PC-3 (cell line): Measurements from ENCODE around the gene WDFY4. TPM values are rescaled to one million over a fixed set of nuclear protein-coding genes. Genes with fewer than 3 reads are reported as not detected.

ENCODE experiments used
- ATAC-seq: fragments of 200-7000 bp; cut with Tn5 transposase; 2 replicates; pipeline ENCODE4 v1.9.1; 2020; ENCODE audit warnings: mild to moderate bottlenecking, moderate library complexity
- BruUV-seq: library from RNA; stranded (reverse); fragments of 400-500 nt; replicated peaks from 2 replicates; lab custom pipeline; 2021; lab: Mats Ljungman, UMichigan
- CTCF ChIA-PET: fragments of 300-600 bp; sonication (Branson Sonifier 250); formaldehyde crosslinking; loops from one replicate; lab custom pipeline; 2022; ENCODE audit warnings: antibody characterized with exemption; lab: Charles Lee
- POLR2A ChIA-PET: fragments of 300-600 bp; sonication (Branson Sonifier 250); formaldehyde crosslinking; loops from one replicate; lab custom pipeline; 2022; ENCODE audit warnings: antibody characterized with exemption; ENCODE audit not compliant: unreplicated experiment; lab: Charles Lee
- DNase-seq: peaks from one replicate; pipeline ENCODE4 v3.0.0-alpha.2; 2015
- H2AFZ ChIP-seq: fragments of 300-600 bp; sonication (generic); 2 replicates; pipeline ENCODE4 v1.6.0; 2016; ENCODE audit warnings: antibody characterized with exemption, low read length
- H3F3A ChIP-seq: fragments of 300-600 bp; sonication (generic); one replicate; pipeline ENCODE4 v1.6.0; 2017; ENCODE audit warnings: antibody characterized with exemption, low read length, control low read depth, mild to moderate bottlenecking; ENCODE audit not compliant: unreplicated experiment
- H3K27ac ChIP-seq: fragments of 300-600 bp; sonication (generic); 2 replicates; pipeline ENCODE4 v1.5.1; 2016; ENCODE audit warnings: mild to moderate bottlenecking, low read length
- H3K27me3 ChIP-seq: fragments of 300-600 bp; sonication (generic); 2 replicates; pipeline ENCODE4 v1.6.1; 2016; ENCODE audit warnings: low read length, mixed read lengths
- H3K36me3 ChIP-seq: fragments of 300-600 bp; sonication (generic); 2 replicates; pipeline ENCODE4 v1.6.1; 2016; ENCODE audit warnings: low read depth, mixed run types, low read length, mixed read lengths
- H3K4me1 ChIP-seq: fragments of 300-600 bp; sonication (generic); 2 replicates; pipeline ENCODE4 v1.5.1; 2016; ENCODE audit warnings: low read length; ENCODE audit not compliant: insufficient read depth
- H3K4me2 ChIP-seq: fragments of 300-600 bp; sonication (generic); 2 replicates; pipeline ENCODE4 v1.6.0; 2016; ENCODE audit warnings: low read length
- H3K4me3 ChIP-seq: fragments of 300-600 bp; sonication (generic); 2 replicates; pipeline ENCODE4 v1.5.1; 2016; ENCODE audit warnings: mild to moderate bottlenecking, low read length, mixed read lengths
- H3K79me2 ChIP-seq: fragments of 300-600 bp; sonication (generic); 2 replicates; pipeline ENCODE4 v1.6.1; 2017; ENCODE audit warnings: low read length, mixed read lengths
- H3K9ac ChIP-seq: fragments of 300-600 bp; sonication (generic); 2 replicates; pipeline ENCODE4 v1.6.0; 2016; ENCODE audit warnings: mild to moderate bottlenecking, low read length
- H3K9me2 ChIP-seq: fragments of 300-600 bp; sonication (generic); replicated peaks from 2 replicates; pipeline ENCODE4 v1.6.1; 2016; ENCODE audit warnings: mixed run types, low read length, mixed read lengths
- H3K9me3 ChIP-seq: fragments of 300-600 bp; sonication (generic); 2 replicates; pipeline ENCODE4 v1.6.1; 2016; ENCODE audit warnings: low read length, mixed read lengths
- H4K20me1 ChIP-seq: fragments of 300-600 bp; sonication (generic); 2 replicates; pipeline ENCODE4 v1.6.1; 2016; ENCODE audit warnings: low read length, mixed read lengths
- CTCF ChIP-seq: fragments of 300-600 bp; sonication (generic); conservative IDR thresholded peaks from 2 replicates; pipeline ENCODE4 v1.5.1; 2017; ENCODE audit warnings: antibody characterized with exemption, low read depth, mild to moderate bottlenecking, low read length
- EZH2 ChIP-seq: fragments of 300-600 bp; sonication (generic); IDR thresholded peaks from one replicate; pipeline ENCODE4 v1.6.1; 2017; ENCODE audit warnings: antibody characterized with exemption, mild to moderate bottlenecking, low read length; ENCODE audit not compliant: unreplicated experiment
- EZH2phosphoT487 ChIP-seq: fragments of 300-600 bp; sonication (generic); IDR thresholded peaks from 2 replicates; pipeline ENCODE4 v1.6.1; 2018; ENCODE audit warnings: mild to moderate bottlenecking, antibody characterized with exemption, low read length, borderline replicate concordance
- intact Hi-C: fragments of 100-400 bp; cut with micrococcal nuclease; formaldehyde crosslinking; loops from 2 replicates; pipeline ENCODE4 v1.9.0; 2023
- total RNA-seq: library from RNA; depleted of rRNA; stranded (reverse); fragments of >200 nt; gene quantifications from 2 replicates; pipeline ENCODE4 v1.2.3, GENCODE V29; 2014

The WDFY4 gene
- total RNA-seq, 1 experiment from 2014 or later, result not detected

- no peaks in the 10 kb centered on the region for H3K36me3 ChIP-seq
- ATAC-seq (no peak), DNase-seq (no peak)
- no peaks in the 10 kb centered on the region for H3K79me2 ChIP-seq
- ChIA-PET CTCF (no interaction called here), POLR2A (no interaction called here)
- no peak overlapping the region for H3K4me2 ChIP-seq
- H3K27me3 ChIP-seq, result peaks cover 59% of the 10 kb centered on the region
- no peak overlapping the region for H3K4me3 ChIP-seq
- no peaks in the 10 kb centered on the region for H3K9me3 ChIP-seq
- H2AFZ ChIP-seq, result no peak overlapping the region
- TF ChIP-seq EZH2phosphoT487 (no peak), EZH2 (no peak), CTCF (peak; percentile 32; the same call in 1 of the 2 replicates)
- no peaks in the 10 kb centered on the region for H3K9me2 ChIP-seq
- H4K20me1 ChIP-seq, result no peaks in the 10 kb centered on the region
- no peak overlapping the region for H3K27ac ChIP-seq
- no TSS peak for BruUV-seq
- intact Hi-C loops, result no loop called here
- H3F3A ChIP-seq, result no peaks in the 10 kb centered on the region
- H3K9ac ChIP-seq, result no peak overlapping the region
- no peaks in the 10 kb centered on the region for H3K4me1 ChIP-seq
Measured at GRCh38 chr10:48902096-48902495, 217.4 kb downstream of the WDFY4 start.

- H3K4me1 ChIP-seq, result no peaks in the 10 kb centered on the region
- no peak overlapping the region for H3K27ac ChIP-seq
- CTCF ChIA-PET, result no interaction called here
- ATAC-seq (no peak), DNase-seq (no peak)
- H4K20me1 ChIP-seq, result no peaks in the 10 kb centered on the region
- POLR2A ChIA-PET, result no interaction called here
- no peaks in the 10 kb centered on the region for H3K9me3 ChIP-seq
- peaks cover 61% of the 10 kb centered on the region for H3K27me3 ChIP-seq
- no peaks in the 10 kb centered on the region for H3F3A ChIP-seq
- H3K9me2 ChIP-seq, result no peaks in the 10 kb centered on the region
- intact Hi-C loops, result no loop called here
- no peak overlapping the region for H3K4me3 ChIP-seq
- no TSS peak for BruUV-seq
- H3K4me2 ChIP-seq, result no peak overlapping the region
- no peak overlapping the region for H2AFZ ChIP-seq
- no peaks in the 10 kb centered on the region for H3K79me2 ChIP-seq
- TF ChIP-seq EZH2phosphoT487, result no peak
- no peak for TF ChIP-seq EZH2
- no peak for TF ChIP-seq CTCF
- no peak overlapping the region for H3K9ac ChIP-seq
- H3K36me3 ChIP-seq, result no peaks in the 10 kb centered on the region
Measured at GRCh38 chr10:48903151-48903550, 218.5 kb downstream of the WDFY4 start.

GRCh38 chr10:48904861-48905260, 220.2 kb downstream of the WDFY4 start:
- no peaks in the 10 kb centered on the region for H4K20me1 ChIP-seq
- CTCF ChIA-PET, result no interaction called here
- no peaks in the 10 kb centered on the region for H3K9me3 ChIP-seq
- no peak overlapping the region for H3K9ac ChIP-seq
- H3K4me1 ChIP-seq, result no peaks in the 10 kb centered on the region
- no peaks in the 10 kb centered on the region for H3K79me2 ChIP-seq
- H3K36me3 ChIP-seq, result no peaks in the 10 kb centered on the region
- POLR2A ChIA-PET, result no interaction called here
- H3K27ac ChIP-seq, result no peak overlapping the region
- H3F3A ChIP-seq, result no peaks in the 10 kb centered on the region
- no peak overlapping the region for H3K4me3 ChIP-seq
- peaks cover 60% of the 10 kb centered on the region for H3K27me3 ChIP-seq
- BruUV-seq, result no TSS peak
- H3K9me2 ChIP-seq, result no peaks in the 10 kb centered on the region
- H2AFZ ChIP-seq, result no peak overlapping the region
- no peak for ATAC-seq
- H3K4me2 ChIP-seq, result no peak overlapping the region
- DNase-seq, result no peak
- intact Hi-C loops, result no loop called here
- TF ChIP-seq CTCF (no peak), EZH2phosphoT487 (no peak), EZH2 (no peak)
